SHP77 treated with DMSO at 0.1 percent for 48 hours (cell line): ENCODE results near the gene GASK1A.

ENCODE experiments used
- DNase-seq: peaks from one replicate; lab custom pipeline; 2025; lab: John Stamatoyannopoulos, UW

Gene GASK1A

GRCh38 chr3:43089081-43089480, 110.0 kb downstream of the GASK1A start:
- DNase-seq, result no peak

- no peak for DNase-seq
Observed at GRCh38 chr3:43090238-43090637, 111.1 kb downstream of the GASK1A start.

GRCh38 chr3:43091481-43091880, 112.4 kb downstream of the GASK1A start:
- DNase-seq, result no peak

GRCh38 chr3:43093006-43093405, 113.9 kb downstream of the GASK1A start:
- no peak for DNase-seq

GRCh38 chr3:43093974-43094373, 114.9 kb downstream of the GASK1A start:
- no peak for DNase-seq

- no peak for DNase-seq
Observed at GRCh38 chr3:43094381-43094780, 115.3 kb downstream of the GASK1A start.

GRCh38 chr3:43094851-43095250, 115.7 kb downstream of the GASK1A start:
- no peak for DNase-seq

- no peak for DNase-seq
Observed at GRCh38 chr3:43095370-43095769, 116.3 kb downstream of the GASK1A start.

GRCh38 chr3:43096761-43097160, 117.7 kb downstream of the GASK1A start:
- DNase-seq, result no peak

GRCh38 chr3:43097400-43098080, 118.4 kb downstream of the GASK1A start:
- DNase-seq, result no peak

- DNase-seq, result no peak
Observed at GRCh38 chr3:43098761-43099160, 119.7 kb downstream of the GASK1A start.

GRCh38 chr3:43102773-43103480, 123.8 kb downstream of the GASK1A start:
- no peak for DNase-seq

GRCh38 chr3:43104039-43104438, 124.9 kb downstream of the GASK1A start:
- no peak for DNase-seq

- no peak for DNase-seq
Observed at GRCh38 chr3:43104660-43105595, 125.8 kb downstream of the GASK1A start.

- DNase-seq, result peak; percentile 77
Observed at GRCh38 chr3:43105596-43106292, 126.6 kb downstream of the GASK1A start, which contains the start of gene POMGNT2. Gene POMGNT2, minus strand, starts transcription at chr3:43106079. Its CDS starts 24,648 bp downstream, at chr3:43081431.

- no peak for DNase-seq
Observed at GRCh38 chr3:43106293-43106628, 127.2 kb downstream of the GASK1A start.
